ENCODE results near the gene LYSMD1.
A peak's percentile ranks its signal among the peaks of the same experiment; 100 is the strongest.

The LYSMD1 gene

GRCh38 chr1:151146412-151147131 lies 19.1 kb downstream of the LYSMD1 start, which contains the start of gene SEMA6C:
Gene SEMA6C, minus strand, starts transcription at chr1:151146631. Its CDS starts 4,010 bp downstream, at chr1:151142621.
- no peaks in the 10 kb centered on the region for H3K36me3 ChIP-seq (ENCODE audit: control insufficient read depth, insufficient read depth, low read length)
- H3K27me3 ChIP-seq (replicated peaks; ENCODE audit: control insufficient read depth, insufficient read depth, low read length) = peaks cover 2% of the 10 kb centered on the region
- H3K4me3 ChIP-seq (replicated peaks; ENCODE audit: low read depth, low read length) = peak within 1 kb of the TSS; percentile 85
- DNase-seq (ENCODE audit: extremely low read depth, insufficient read length) = peak; percentile 84
- no peak for TF ChIP-seq CTCF (IDR thresholded peaks at IDR 0.05; ENCODE audit: insufficient read depth, low read length, poor library complexity, severe bottlenecking)

GRCh38 chr1:151146072-151146411 lies 19.7 kb downstream of the LYSMD1 start:
- Histone ChIP-seq H3K4me3 (replicated peaks; ENCODE audit: low read depth, low read length) (peak overlapping the region; percentile 85), H3K36me3 (ENCODE audit: control insufficient read depth, insufficient read depth, low read length) (no peaks in the 10 kb centered on the region), H3K27me3 (replicated peaks; ENCODE audit: control insufficient read depth, insufficient read depth, low read length) (peaks cover 2% of the 10 kb centered on the region)
- TF ChIP-seq CTCF (IDR thresholded peaks at IDR 0.05; ENCODE audit: insufficient read depth, low read length, poor library complexity, severe bottlenecking) = no peak
- no peak for DNase-seq (ENCODE audit: extremely low read depth, insufficient read length)

GRCh38 chr1:151145304-151146071 lies 20.2 kb downstream of the LYSMD1 start:
- peak overlapping the region; percentile 85 for H3K4me3 ChIP-seq (replicated peaks; ENCODE audit: low read depth, low read length)
- H3K36me3 ChIP-seq (ENCODE audit: control insufficient read depth, insufficient read depth, low read length) = no peaks in the 10 kb centered on the region
- DNase-seq (ENCODE audit: extremely low read depth, insufficient read length) = no peak
- no peak for TF ChIP-seq CTCF (IDR thresholded peaks at IDR 0.05; ENCODE audit: insufficient read depth, low read length, poor library complexity, severe bottlenecking)
- peaks cover 2% of the 10 kb centered on the region for H3K27me3 ChIP-seq (replicated peaks; ENCODE audit: control insufficient read depth, insufficient read depth, low read length)

GRCh38 chr1:151144474-151145303 lies 21.0 kb downstream of the LYSMD1 start:
- no peak overlapping the region for H3K4me3 ChIP-seq (replicated peaks; ENCODE audit: low read depth, low read length)
- TF ChIP-seq CTCF (IDR thresholded peaks at IDR 0.05; ENCODE audit: insufficient read depth, low read length, poor library complexity, severe bottlenecking) = no peak
- no peaks in the 10 kb centered on the region for H3K36me3 ChIP-seq (ENCODE audit: control insufficient read depth, insufficient read depth, low read length)
- DNase-seq (ENCODE audit: extremely low read depth, insufficient read length) = no peak
- H3K27me3 ChIP-seq (replicated peaks; ENCODE audit: control insufficient read depth, insufficient read depth, low read length) = peaks cover 3% of the 10 kb centered on the region

GRCh38 chr1:151143986-151144385 lies 21.7 kb downstream of the LYSMD1 start:
- TF ChIP-seq CTCF (IDR thresholded peaks at IDR 0.05; ENCODE audit: insufficient read depth, low read length, poor library complexity, severe bottlenecking) = no peak
- no peak for DNase-seq (ENCODE audit: extremely low read depth, insufficient read length)
- Histone ChIP-seq H3K36me3 (ENCODE audit: control insufficient read depth, insufficient read depth, low read length) (no peaks in the 10 kb centered on the region), H3K4me3 (replicated peaks; ENCODE audit: low read depth, low read length) (no peak overlapping the region), H3K27me3 (replicated peaks; ENCODE audit: control insufficient read depth, insufficient read depth, low read length) (peaks cover 3% of the 10 kb centered on the region)
